Hepatocyte (in vitro differentiated cells): Measurements from ENCODE around the gene QRICH1.

Experiments used
- CTCF ChIP-seq: fragments of 200-600 bp; sonication (generic); IDR thresholded peaks from 2 replicates; pipeline ENCODE4 v1.5.1; 2016; ENCODE audit warnings: antibody characterized with exemption, mild to moderate bottlenecking; ENCODE audit not compliant: poor library complexity
- EZH2 ChIP-seq: fragments of 200-600 bp; sonication (generic); IDR thresholded peaks from 2 replicates; pipeline ENCODE4 v1.6.1; 2016; ENCODE audit warnings: antibody characterized with exemption, mild to moderate bottlenecking, borderline replicate concordance
- EZH2phosphoT487 ChIP-seq: fragments of 200-600 bp; sonication (generic); IDR thresholded peaks from one replicate; pipeline ENCODE4 v1.6.1; 2018; ENCODE audit warnings: antibody characterized with exemption, mild to moderate bottlenecking, low read depth, moderate library complexity; ENCODE audit not compliant: unreplicated experiment, severe bottlenecking

- peak; percentile 37 for TF ChIP-seq CTCF
- no peak for TF ChIP-seq EZH2phosphoT487
- no peak for TF ChIP-seq EZH2
Measured at GRCh38 chr3:48989796-48990635, 103.9 kb downstream of the QRICH1 start, which contains the start of gene P4HTM.
